AG04450 (cell line): ENCODE results near the gene KIF23. TPM values are rescaled to one million over a fixed set of nuclear protein-coding genes. Genes with fewer than 3 reads are reported as not detected.

Source experiments
- CTCF ChIA-PET: fragments of 300-600, 350-600 bp; formaldehyde crosslinking; extraction: SDS; loops from one replicate; lab custom pipeline; 2022; ENCODE audit warnings: antibody characterized with exemption, inconsistent platforms; lab: Charles Lee
- POLR2A ChIA-PET: fragments of 350-600 bp; formaldehyde crosslinking; extraction: SDS; loops from one replicate; lab custom pipeline; 2021; ENCODE audit warnings: antibody characterized with exemption, inconsistent platforms; lab: Yijun Ruan, JAX
- DNase-seq: peaks from one replicate; pipeline ENCODE4 v3.0.0-alpha.2; 2011; ENCODE audit warnings: low read depth, low spot score
- H3K27ac ChIP-seq: one replicate; pipeline ENCODE4 v1.5.1; 2012; ENCODE audit warnings: low read depth, low read length, control low read depth
- H3K27me3 ChIP-seq: one replicate; pipeline ENCODE4 v1.6.0; 2012; ENCODE audit warnings: low read length; ENCODE audit not compliant: control insufficient read depth, insufficient read depth
- H3K4me3 ChIP-seq: 2 replicates; pipeline ENCODE4 v1.5.1; 2011; ENCODE audit warnings: mild to moderate bottlenecking, low read depth, low read length, control low read depth
- H3K9me3 ChIP-seq: 2 replicates; pipeline ENCODE4 v1.5.1; 2012; ENCODE audit warnings: low read length; ENCODE audit not compliant: control insufficient read depth, insufficient read depth
- CTCF ChIP-seq: IDR thresholded peaks from 2 replicates; pipeline ENCODE4 v1.5.1; 2011; ENCODE audit warnings: low read depth, low read length, control low read depth, inconsistent platforms
- polyA plus RNA-seq: library from polyadenylated mRNA; depleted of rRNA; stranded (reverse); fragments of >200 nt; gene quantifications from 2 replicates; pipeline ENCODE4 v1.2.3, GENCODE V29; 2011

KIF23 gene
- polyA plus RNA-seq, 1 experiment, result 20.0 TPM

GRCh38 chr15:69433831-69434230, 19.7 kb downstream of the KIF23 start:
- Histone ChIP-seq H3K9me3 (no peaks in the 10 kb centered on the region; the same call in 1 of the 2 replicates), H3K27ac (no peak overlapping the region), H3K27me3 (no peaks in the 10 kb centered on the region), H3K4me3 (no peak overlapping the region)
- TF ChIP-seq CTCF, result no peak
- DNase-seq, result no peak
- CTCF ChIA-PET, result no interaction called here
- POLR2A ChIA-PET, result interaction anchor here (3.0 kb wide), 1 partner anchor 19 kb away, joined by 13 read pairs; the partner anchor contains the start of gene RPLP1

DNA sequence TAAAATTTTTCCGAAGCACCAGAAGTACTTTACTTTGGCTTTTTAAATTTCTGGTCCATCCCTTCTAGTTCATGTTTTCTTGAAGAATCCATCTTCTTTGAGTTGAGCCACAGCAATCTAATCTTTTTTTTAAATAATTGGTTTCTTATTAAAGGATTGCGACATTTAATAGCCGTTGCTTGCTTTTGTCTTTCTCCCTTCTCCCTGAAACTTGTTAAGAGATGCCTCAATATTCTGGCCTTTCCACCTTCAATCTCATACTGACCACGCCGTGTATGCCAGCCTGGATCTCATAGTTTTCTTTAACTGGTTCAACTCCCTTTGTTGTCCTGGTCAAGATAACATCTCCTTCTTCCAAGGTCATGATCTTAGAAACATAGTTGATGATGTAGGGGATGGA, 20.1 kb downstream of the KIF23 start:
- DNase-seq, result no peak
- Histone ChIP-seq H3K4me3 (no peak overlapping the region), H3K9me3 (no peaks in the 10 kb centered on the region; the same call in 1 of the 2 replicates), H3K27ac (no peak overlapping the region), H3K27me3 (no peaks in the 10 kb centered on the region)
- CTCF ChIA-PET, result no interaction called here
- TF ChIP-seq CTCF, result no peak
- POLR2A ChIA-PET, result no interaction called here

DNA sequence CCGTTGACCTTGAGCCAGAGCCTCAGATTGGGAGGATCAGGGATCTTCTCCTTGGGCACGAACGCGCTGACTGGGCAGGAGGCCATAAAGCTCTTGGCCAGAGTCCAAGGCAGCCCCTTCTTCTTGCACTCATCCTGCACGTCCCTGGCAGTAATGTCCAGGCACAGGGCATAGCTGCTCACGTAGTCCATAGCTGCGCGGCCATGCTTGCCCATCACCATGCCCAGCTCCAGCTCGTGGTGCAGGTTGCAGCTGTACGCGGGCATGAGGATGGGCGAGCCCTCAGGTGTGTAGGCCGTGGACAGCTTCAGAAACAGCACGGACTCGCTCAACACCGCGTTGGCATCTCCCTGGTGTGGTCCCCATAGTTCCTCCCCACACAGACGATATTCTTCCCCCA, 20.5 kb downstream of the KIF23 start:
- no peak for DNase-seq
- TF ChIP-seq CTCF, result no peak
- Histone ChIP-seq H3K9me3 (no peaks in the 10 kb centered on the region; the same call in 1 of the 2 replicates), H3K27me3 (no peaks in the 10 kb centered on the region), H3K27ac (no peak overlapping the region), H3K4me3 (no peak overlapping the region)
- CTCF ChIA-PET, result no interaction called here
- POLR2A ChIA-PET, result no interaction called here

DNA sequence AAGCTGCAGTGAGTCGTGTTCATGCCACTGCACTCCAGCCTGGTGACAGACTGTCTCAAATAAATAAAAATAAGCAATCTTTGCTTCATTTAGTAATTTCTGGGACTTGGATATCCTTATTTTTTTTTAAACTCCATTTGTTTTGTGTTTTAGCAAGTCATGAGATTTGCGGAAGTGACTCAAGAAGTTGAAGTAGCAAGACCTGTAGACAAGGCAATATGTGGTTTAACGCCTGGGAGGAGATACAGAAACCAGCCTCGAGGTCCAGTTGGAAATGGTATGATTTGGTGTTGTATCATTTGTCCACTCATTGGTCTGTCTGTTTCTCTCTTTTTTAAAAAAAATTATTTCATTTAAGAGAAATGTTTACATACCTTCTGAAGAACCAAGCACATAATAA, 21.8 kb downstream of the KIF23 start:
- no peaks in the 10 kb centered on the region; the same call in 1 of the 2 replicates for H3K9me3 ChIP-seq
- no peaks in the 10 kb centered on the region for H3K27me3 ChIP-seq
- ChIA-PET POLR2A (interaction anchor here (0.9 to 1.1 kb wide), 2 partner anchors 16 to 21 kb away, joined by 3 read pairs; partner anchors contain the start of gene RPLP1), CTCF (interaction anchor here (0.6 kb wide), 1 partner anchor 39 kb away, joined by 3 read pairs; no protein-coding TSS in a partner anchor)
- no peak for DNase-seq
- no peak overlapping the region for H3K4me3 ChIP-seq
- TF ChIP-seq CTCF, result no peak
- no peak overlapping the region for H3K27ac ChIP-seq

DNA sequence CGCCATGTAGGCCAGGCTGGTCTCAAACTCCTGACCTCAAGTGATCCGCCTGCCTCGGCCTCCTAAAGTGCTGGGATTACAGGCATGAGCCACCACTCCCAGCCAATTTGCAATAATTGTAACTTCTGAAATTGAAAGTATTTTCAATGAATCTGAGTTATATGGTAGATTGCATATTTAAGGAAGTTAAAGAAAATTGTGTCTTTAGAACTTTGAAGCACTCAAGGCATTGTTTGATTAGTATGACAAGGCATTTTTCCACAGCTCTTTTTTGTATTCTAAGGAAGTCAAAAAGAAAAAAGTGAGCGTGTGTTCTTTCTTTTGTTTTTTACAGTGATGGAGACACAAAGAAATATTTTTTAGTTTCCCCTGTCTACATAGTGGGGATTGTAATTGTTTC, 22.8 kb downstream of the KIF23 start:
- H3K27ac ChIP-seq, result no peak overlapping the region
- no peak overlapping the region for H3K4me3 ChIP-seq
- ChIA-PET POLR2A (interaction anchor here (0.9 to 1.1 kb wide), 2 partner anchors 15 to 22 kb away, joined by 3 read pairs; partner anchors contain the start of gene RPLP1), CTCF (no interaction called here)
- no peak for TF ChIP-seq CTCF
- DNase-seq, result no peak
- H3K9me3 ChIP-seq, result no peaks in the 10 kb centered on the region; the same call in 1 of the 2 replicates
- no peaks in the 10 kb centered on the region for H3K27me3 ChIP-seq
